HepG2 (cell line): ENCODE measurements around the gene MAP3K19. TPM values are rescaled to one million over a fixed set of nuclear protein-coding genes. Genes with fewer than 3 reads are reported as not detected.

Experiments
- CBFB ChIP-seq: sonication (generic); formaldehyde crosslinking; IDR thresholded peaks from 2 replicates; pipeline ENCODE4 v1.4.0; 2020; ENCODE audit warnings: missing genetic modification reagents
- GLI4 ChIP-seq: sonication (generic); formaldehyde crosslinking; IDR thresholded peaks from 2 replicates; pipeline ENCODE4 v1.5.1; 2020; ENCODE audit warnings: missing genetic modification reagents, mild to moderate bottlenecking, moderate library complexity, borderline replicate concordance
- GZF1 ChIP-seq: sonication (generic); formaldehyde crosslinking; IDR thresholded peaks from 2 replicates; pipeline ENCODE4 v1.5.1; 2020; ENCODE audit warnings: mild to moderate bottlenecking, missing genetic modification reagents
- JUN ChIP-seq: sonication (generic); formaldehyde crosslinking; IDR thresholded peaks from 2 replicates; pipeline ENCODE4 v1.4.0; 2020; ENCODE audit warnings: mild to moderate bottlenecking, missing genetic modification reagents
- KAT7 ChIP-seq: IDR thresholded peaks from 2 replicates; pipeline ENCODE4 v1.6.1; 2018; ENCODE audit warnings: borderline replicate concordance, missing compliant biosample characterization
- MBD4 ChIP-seq: IDR thresholded peaks from 2 replicates; pipeline ENCODE4 v1.6.1; 2012; ENCODE audit warnings: low read length, inconsistent platforms, borderline replicate concordance
- MEIS2 ChIP-seq: sonication (generic); formaldehyde crosslinking; IDR thresholded peaks from 2 replicates; pipeline ENCODE4 v1.9.0; 2021; ENCODE audit warnings: mild to moderate bottlenecking, missing genetic modification reagents
- POLR2A ChIP-seq, 2 experiments: IDR thresholded peaks; 2 replicates each; pipeline ENCODE4 v1.6.1; 2011; ENCODE audit warnings: low read depth in 2 of 2, low read length in 2 of 2, mild to moderate bottlenecking in 1 of 2, moderate library complexity in 1 of 2; ENCODE audit not compliant: insufficient read depth in 1 of 2
- PRPF4 ChIP-seq: fragments of 200-400 bp; formaldehyde crosslinking; IDR thresholded peaks from 2 replicates; pipeline ENCODE4 v1.6.1; 2016; ENCODE audit warnings: low read length, low read depth; ENCODE audit not compliant: poor library complexity, severe bottlenecking
- REPIN1 ChIP-seq: sonication (generic); formaldehyde crosslinking; IDR thresholded peaks from 2 replicates; pipeline ENCODE4 v1.8.0; 2022; ENCODE audit warnings: missing genetic modification reagents, low read depth, mild to moderate bottlenecking, borderline replicate concordance
- SMAD9 ChIP-seq: sonication (generic); formaldehyde crosslinking; IDR thresholded peaks from 2 replicates; pipeline ENCODE4 v1.5.1; 2020; ENCODE audit warnings: mild to moderate bottlenecking, missing genetic modification reagents
- ZNF33B ChIP-seq: sonication (generic); formaldehyde crosslinking; IDR thresholded peaks from 2 replicates; pipeline ENCODE4 v1.5.1; 2020; ENCODE audit warnings: mild to moderate bottlenecking, missing genetic modification reagents
- ZNF468 ChIP-seq: sonication (generic); formaldehyde crosslinking; IDR thresholded peaks from 2 replicates; pipeline ENCODE4 v1.8.0; 2022; ENCODE audit warnings: mild to moderate bottlenecking, moderate library complexity, missing genetic modification reagents
- ZNF615 ChIP-seq: sonication (generic); formaldehyde crosslinking; IDR thresholded peaks from 2 replicates; pipeline ENCODE4 v1.5.0; 2020; ENCODE audit warnings: mild to moderate bottlenecking, missing genetic modification reagents, borderline replicate concordance
- ZNF879 ChIP-seq: sonication (generic); formaldehyde crosslinking; IDR thresholded peaks from 2 replicates; pipeline ENCODE4 v1.8.1; 2023; ENCODE audit warnings: missing genetic modification reagents
- polyA plus RNA-seq, 8 experiments: library from polyadenylated mRNA; depleted of rRNA in 3 of 8; stranded (reverse) in 7 of 8; unstranded in 1 of 8; fragments of >200 nt; fragmentation: Illumina TruSeq in 4 of 8; extraction: Trizol in 4 of 8; gene quantifications; 2 replicates each; pipeline versions ENCODE4 v1.2.1 to v1.2.3, GENCODE V29; 2011 to 2016; ENCODE audit warnings: low read depth in 4 of 8, missing spikeins in 1 of 8, mixed read lengths in 1 of 8; ENCODE audit not compliant: insufficient read depth in 1 of 8
- total RNA-seq, 5 experiments: library from RNA; depleted of rRNA; stranded (reverse); fragments of >200 nt; fragmentation: Illumina TruSeq; extraction: Trizol; gene quantifications; 2 replicates each; pipeline ENCODE4 v1.2.3, GENCODE V29; 2016; ENCODE audit warnings: low read depth in 1 of 5
- TF ChIP-seq, protein P1 (sequence below): sonication (generic); formaldehyde crosslinking; IDR thresholded peaks from 2 replicates; pipeline ENCODE4 v1.5.1; 2020; ENCODE audit warnings: missing genetic modification reagents, mild to moderate bottlenecking, borderline replicate concordance
- TF ChIP-seq, protein P2 (sequence below): sonication (generic); formaldehyde crosslinking; IDR thresholded peaks from 2 replicates; pipeline ENCODE4 v1.4.0; 2020; ENCODE audit warnings: mild to moderate bottlenecking, low read depth, missing genetic modification reagents
- TF ChIP-seq, protein P3 (sequence below): sonication (generic); formaldehyde crosslinking; IDR thresholded peaks from 2 replicates; pipeline ENCODE4 v1.8.1; 2023; ENCODE audit warnings: mild to moderate bottlenecking, missing genetic modification reagents, borderline replicate concordance
- TF ChIP-seq, protein P4 (sequence below): sonication (generic); formaldehyde crosslinking; IDR thresholded peaks from 2 replicates; pipeline ENCODE4 v1.8.0; 2022; ENCODE audit warnings: missing genetic modification reagents, low read depth, mild to moderate bottlenecking, borderline replicate concordance
- TF ChIP-seq, protein P5 (sequence below): sonication (generic); formaldehyde crosslinking; IDR thresholded peaks from 2 replicates; pipeline ENCODE4 v1.4.0; 2020; ENCODE audit warnings: missing genetic modification reagents, low read depth, mild to moderate bottlenecking, borderline replicate concordance

Gene MAP3K19
- total and polyA plus RNA-seq, 2 of the 13 experiments (the other 11 are each of a cell fraction or from before 2014, with no cell fraction given) = not detected

DNA sequence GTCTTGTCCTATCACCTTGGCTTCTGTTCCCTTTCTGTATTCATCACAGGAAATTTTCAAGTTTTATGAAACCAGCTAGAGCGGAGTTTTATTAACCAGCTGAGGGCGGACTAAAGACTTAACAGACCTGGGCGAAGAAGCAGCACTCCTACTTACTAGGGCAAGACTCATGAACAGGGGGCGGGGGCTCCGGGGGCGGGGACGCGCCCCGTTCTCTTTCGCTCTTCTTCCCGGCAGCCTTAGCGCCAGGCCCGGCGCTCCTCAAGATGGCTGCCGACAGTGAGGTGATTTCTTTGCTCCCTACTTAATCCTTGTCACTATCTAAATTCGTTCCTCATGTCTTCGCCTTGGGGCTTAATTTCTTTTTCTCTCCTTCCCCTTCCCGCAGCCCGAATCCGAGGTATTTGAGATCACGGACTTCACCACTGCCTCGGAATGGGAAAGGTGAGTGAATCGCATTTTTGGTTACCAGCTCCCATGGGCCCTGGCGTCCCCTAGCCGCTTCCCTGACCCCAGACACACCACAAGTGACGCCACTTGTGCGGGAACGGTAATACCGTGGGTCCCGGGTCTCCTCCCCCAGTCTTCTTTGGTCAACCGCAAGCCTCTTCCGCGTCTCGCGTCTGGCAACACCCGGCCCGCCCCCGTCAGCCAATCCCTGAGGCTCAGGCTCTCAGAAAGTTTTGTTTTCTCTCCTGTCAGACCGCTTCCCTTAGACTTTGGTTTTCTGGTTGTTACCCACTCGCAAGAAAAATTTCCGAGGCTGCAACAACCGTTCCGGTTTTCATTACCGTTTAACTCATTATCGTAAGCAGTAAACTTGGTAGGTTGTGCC is 5.0 kb upstream of the MAP3K19 start, which contains the start of gene RAB3GAP1 (continued):
- peak; percentile 56 for TF ChIP-seq KAT7 (CRISPR knock-in tag)
- TF ChIP-seq MEIS2 (CRISPR knock-in tag) = peak; percentile 61
- TF ChIP-seq JUN = no peak
- no peak for TF ChIP-seq GZF1
- 0 out of 2 replicates have a peak, but pooled peaks have one; percentile 40 for TF ChIP-seq ZNF615
- peak; percentile 84; the same call in 1 of the 2 replicates for TF ChIP-seq ZNF33B (CRISPR knock-in tag)
- TF ChIP-seq, protein P1, sequence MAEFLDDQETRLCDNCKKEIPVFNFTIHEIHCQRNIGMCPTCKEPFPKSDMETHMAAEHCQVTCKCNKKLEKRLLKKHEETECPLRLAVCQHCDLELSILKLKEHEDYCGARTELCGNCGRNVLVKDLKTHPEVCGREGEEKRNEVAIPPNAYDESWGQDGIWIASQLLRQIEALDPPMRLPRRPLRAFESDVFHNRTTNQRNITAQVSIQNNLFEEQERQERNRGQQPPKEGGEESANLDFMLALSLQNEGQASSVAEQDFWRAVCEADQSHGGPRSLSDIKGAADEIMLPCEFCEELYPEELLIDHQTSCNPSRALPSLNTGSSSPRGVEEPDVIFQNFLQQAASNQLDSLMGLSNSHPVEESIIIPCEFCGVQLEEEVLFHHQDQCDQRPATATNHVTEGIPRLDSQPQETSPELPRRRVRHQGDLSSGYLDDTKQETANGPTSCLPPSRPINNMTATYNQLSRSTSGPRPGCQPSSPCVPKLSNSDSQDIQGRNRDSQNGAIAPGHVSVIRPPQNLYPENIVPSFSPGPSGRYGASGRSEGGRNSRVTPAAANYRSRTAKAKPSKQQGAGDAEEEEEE (CRISPR knock-in tag) = no peak
- peak; percentile 57; the same call in 1 of the 2 replicates for TF ChIP-seq MBD4
- TF ChIP-seq, protein P2, sequence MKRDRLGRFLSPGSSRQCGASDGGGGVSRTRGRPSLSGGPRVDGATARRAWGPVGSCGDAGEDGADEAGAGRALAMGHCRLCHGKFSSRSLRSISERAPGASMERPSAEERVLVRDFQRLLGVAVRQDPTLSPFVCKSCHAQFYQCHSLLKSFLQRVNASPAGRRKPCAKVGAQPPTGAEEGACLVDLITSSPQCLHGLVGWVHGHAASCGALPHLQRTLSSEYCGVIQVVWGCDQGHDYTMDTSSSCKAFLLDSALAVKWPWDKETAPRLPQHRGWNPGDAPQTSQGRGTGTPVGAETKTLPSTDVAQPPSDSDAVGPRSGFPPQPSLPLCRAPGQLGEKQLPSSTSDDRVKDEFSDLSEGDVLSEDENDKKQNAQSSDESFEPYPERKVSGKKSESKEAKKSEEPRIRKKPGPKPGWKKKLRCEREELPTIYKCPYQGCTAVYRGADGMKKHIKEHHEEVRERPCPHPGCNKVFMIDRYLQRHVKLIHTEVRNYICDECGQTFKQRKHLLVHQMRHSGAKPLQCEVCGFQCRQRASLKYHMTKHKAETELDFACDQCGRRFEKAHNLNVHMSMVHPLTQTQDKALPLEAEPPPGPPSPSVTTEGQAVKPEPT (CRISPR knock-in tag) = no peak
- no peak for TF ChIP-seq ZNF468
- peak; percentile 85; the same call in 1 of the 2 replicates for TF ChIP-seq REPIN1 (CRISPR knock-in tag)
- TF ChIP-seq, protein P3, sequence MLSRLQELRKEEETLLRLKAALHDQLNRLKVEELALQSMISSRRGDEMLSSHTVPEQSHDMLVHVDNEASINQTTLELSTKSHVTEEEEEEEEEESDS (CRISPR knock-in tag) = 0 out of 2 replicates have a peak, but pooled peaks have one; percentile 54
- no peak for TF ChIP-seq ZNF879 (CRISPR knock-in tag)
- peak; percentile 72; the same call in 1 of the 2 replicates for TF ChIP-seq GLI4
- TF ChIP-seq, protein P4, sequence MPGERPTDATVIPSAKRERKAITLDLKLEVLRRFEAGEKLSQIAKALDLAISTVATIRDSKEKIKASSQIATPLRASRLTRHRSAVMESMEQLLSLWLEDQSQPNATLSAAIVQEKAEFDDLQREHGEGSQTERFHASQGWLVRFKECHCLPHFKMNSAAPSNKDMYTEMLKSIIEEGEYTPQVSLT (CRISPR knock-in tag) = no peak
- no peak for TF ChIP-seq PRPF4
- peak; percentile 91 to 97 for TF ChIP-seq POLR2A (IDR thresholded peaks at IDR 0.05; ENCODE audit: insufficient read depth in 1 of 2, low read depth in 2 of 2, low read length in 2 of 2)
- TF ChIP-seq SMAD9 = no peak
- TF ChIP-seq CBFB (CRISPR knock-in tag) = peak; percentile 44; the same call in 1 of the 2 replicates
- TF ChIP-seq, protein P5, sequence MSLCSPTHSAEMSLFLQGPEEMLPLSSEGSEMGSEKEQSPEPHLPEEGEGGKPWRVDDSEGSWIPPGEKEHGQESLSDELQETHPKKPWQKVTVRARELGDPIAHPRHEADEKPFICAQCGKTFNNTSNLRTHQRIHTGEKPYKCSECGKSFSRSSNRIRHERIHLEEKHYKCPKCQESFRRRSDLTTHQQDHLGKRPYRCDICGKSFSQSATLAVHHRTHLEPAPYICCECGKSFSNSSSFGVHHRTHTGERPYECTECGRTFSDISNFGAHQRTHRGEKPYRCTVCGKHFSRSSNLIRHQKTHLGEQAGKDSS (CRISPR knock-in tag) = peak; percentile 71; the same call in 1 of the 2 replicates
